HG02970 (cell line): ENCODE results near the gene PCDHA13.
"Not testable (repeated sequence)": the region's sequence is repeated elsewhere in the genome, so short reads cannot be mapped to it uniquely, and the experiment has no call there.

Experiments used
- ATAC-seq: cut with Tn5 transposase; IDR thresholded peaks from one replicate; pipeline ENCODE4 v1.9.1; 2021; ENCODE audit warnings: mild to moderate bottlenecking, moderate library complexity, moderate number of reproducible peaks; ENCODE audit not compliant: unreplicated experiment, low FRiP score

Gene PCDHA13

GRCh38 chr5:140869555-140869886, 12.4 kb upstream of the PCDHA13 start:
- no peak for ATAC-seq

GRCh38 chr5:140870221-140871201, 11.4 kb upstream of the PCDHA13 start:
- ATAC-seq, result no peak

- no peak for ATAC-seq
Observed at GRCh38 chr5:140875085-140876065, 6.5 kb upstream of the PCDHA13 start, which contains the start of gene PCDHA12. Gene PCDHA12 (plus strand): TSS chr5:140875308. CDS start chr5:140875473, 165 bp downstream.

GRCh38 chr5:140876541-140877261, 5.2 kb upstream of the PCDHA13 start:
- not testable (repeated sequence) for ATAC-seq

GRCh38 chr5:140877262-140877581, 4.7 kb upstream of the PCDHA13 start:
- ATAC-seq, result no peak

GRCh38 chr5:140882591-140882899, 621 bp downstream of the PCDHA13 start:
- no peak for ATAC-seq

- no peak for ATAC-seq
Observed at GRCh38 chr5:140883373-140883772, 1.4 kb downstream of the PCDHA13 start.

- ATAC-seq, result no peak
Observed at GRCh38 chr5:140883927-140884697, 2.2 kb downstream of the PCDHA13 start.

GRCh38 chr5:140916325-140916724, 34.4 kb downstream of the PCDHA13 start:
- ATAC-seq, result no peak

GRCh38 chr5:140923601-140924000, 41.7 kb downstream of the PCDHA13 start:
- no peak for ATAC-seq

- ATAC-seq, result no peak
Observed at GRCh38 chr5:140925806-140926442, 44.0 kb downstream of the PCDHA13 start, which contains the start of gene PCDHAC1. Gene PCDHAC1 (plus strand): TSS chr5:140926299. CDS start chr5:140926893, 594 bp downstream.

- ATAC-seq, result no peak
Observed at GRCh38 chr5:140926443-140927227, 44.7 kb downstream of the PCDHA13 start.

- no peak for ATAC-seq
Observed at GRCh38 chr5:140927228-140927573, 45.3 kb downstream of the PCDHA13 start.
